ENCODE measurements around the gene NXPH1. TPM values are rescaled to one million over a fixed set of nuclear protein-coding genes. Genes with fewer than 3 reads are reported as not detected.

The NXPH1 gene
- total RNA-seq, 3 donors from 2014 or later, result not detected

DNA sequence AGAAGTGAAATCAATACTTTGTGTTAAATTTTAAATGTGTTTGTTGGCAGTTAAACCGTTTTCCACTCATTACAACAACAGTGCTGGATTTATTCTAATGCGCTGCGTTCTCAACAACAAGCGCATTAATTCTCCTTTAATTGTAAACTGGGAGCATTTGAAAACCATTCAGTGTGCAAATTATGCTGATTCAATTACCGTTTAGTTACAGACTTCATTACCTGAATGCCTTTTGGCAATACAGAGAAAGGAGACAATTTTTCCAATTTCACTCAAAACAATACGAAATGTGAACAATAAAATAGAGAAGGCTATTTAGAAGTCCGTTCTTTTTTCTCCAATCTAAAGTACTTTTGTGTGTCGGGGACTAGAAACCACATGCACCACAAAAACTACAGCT is 4.2 kb downstream of the NXPH1 start:
- no peak for TF ChIP-seq CTCF (IDR thresholded peaks at IDR 0.05)
- DNase-seq (no peak), ATAC-seq (no peak)
- intact Hi-C loops (cut with DNase I, micrococcal nuclease), result no loop called here
- Histone ChIP-seq H3K4me1 (ENCODE audit: low read depth) (peaks cover 2% of the 10 kb centered on the region), H3K36me3 (ENCODE audit: low read depth) (no peaks in the 10 kb centered on the region), H3K9me3 (no peaks in the 10 kb centered on the region), H3K4me3 (no peak overlapping the region)

- ATAC-seq, result no peak
- intact Hi-C loops (cut with DNase I, micrococcal nuclease), result no loop called here
Observed at GRCh38 chr7:8440670-8441069, 7.3 kb downstream of the NXPH1 start.

GRCh38 chr7:8441106-8441965 is 7.9 kb downstream of the NXPH1 start:
- no peaks in the 10 kb centered on the region for H3K36me3 ChIP-seq (ENCODE audit: low read depth)
- H3K9me3 ChIP-seq, result no peaks in the 10 kb centered on the region
- ATAC-seq (no peak), DNase-seq (no peak)
- no peak overlapping the region for H3K4me3 ChIP-seq
- no peaks in the 10 kb centered on the region for H3K4me1 ChIP-seq (ENCODE audit: low read depth)
- intact Hi-C loops (cut with DNase I, micrococcal nuclease), result no loop called here
- TF ChIP-seq CTCF (IDR thresholded peaks at IDR 0.05), result no peak

More at GRCh38 chr7:8440670-8441069, 7.3 kb downstream of the NXPH1 start:
- no peaks in the 10 kb centered on the region for H3K4me1 ChIP-seq (ENCODE audit: low read depth)
- DNase-seq, result no peak
- no peak for TF ChIP-seq CTCF (IDR thresholded peaks at IDR 0.05)
- H3K9me3 ChIP-seq, result no peaks in the 10 kb centered on the region
- no peak overlapping the region for H3K4me3 ChIP-seq
- H3K36me3 ChIP-seq (ENCODE audit: low read depth), result no peaks in the 10 kb centered on the region

DNA sequence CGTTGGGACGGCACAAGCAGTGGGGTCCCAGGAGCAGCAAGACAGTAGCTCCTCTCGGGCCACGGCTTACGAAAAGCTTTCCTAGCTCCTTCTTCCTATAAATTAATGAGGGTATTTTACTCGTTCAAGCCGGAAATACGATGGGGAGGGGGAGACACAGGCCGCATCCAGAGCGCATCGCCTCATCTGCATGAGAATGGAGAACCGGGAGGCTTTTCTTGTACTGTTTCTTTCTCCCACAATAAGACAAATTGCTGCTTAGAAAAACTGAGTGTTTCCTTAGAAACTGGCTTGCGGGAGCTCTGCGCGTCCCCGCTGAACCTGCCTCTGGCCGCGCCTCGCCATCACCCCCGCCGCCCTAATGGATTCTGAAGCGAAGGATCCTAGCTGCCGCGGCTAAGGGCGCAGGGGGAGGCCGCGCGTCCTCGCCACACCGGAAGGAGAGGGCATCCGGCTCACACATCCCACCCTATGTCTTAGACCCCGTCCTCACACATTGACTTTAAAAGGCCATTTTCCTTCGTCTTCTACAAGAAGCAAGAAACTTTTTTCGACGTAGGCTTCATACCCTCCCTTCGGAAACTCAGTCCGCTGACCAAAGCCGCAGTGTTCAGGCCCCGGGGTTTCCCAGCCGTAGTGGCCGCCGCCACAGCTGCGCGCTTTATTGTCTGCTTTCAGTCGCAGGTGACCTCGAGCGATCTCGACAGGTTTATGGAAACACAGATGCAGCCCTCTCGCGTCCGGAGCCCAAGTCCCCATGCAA is 8.8 kb downstream of the NXPH1 start:
- DNase-seq (no peak), ATAC-seq (no peak)
- TF ChIP-seq CTCF (IDR thresholded peaks at IDR 0.05), result no peak
- Histone ChIP-seq H3K4me3 (no peak overlapping the region), H3K36me3 (ENCODE audit: low read depth) (no peaks in the 10 kb centered on the region), H3K9me3 (no peaks in the 10 kb centered on the region), H3K4me1 (ENCODE audit: low read depth) (no peaks in the 10 kb centered on the region)
- intact Hi-C loops (cut with DNase I, micrococcal nuclease), result no loop called here

- intact Hi-C loops (cut with DNase I, micrococcal nuclease), result no loop called here
- Histone ChIP-seq H3K4me1 (ENCODE audit: low read depth) (no peaks in the 10 kb centered on the region), H3K9me3 (no peaks in the 10 kb centered on the region), H3K36me3 (ENCODE audit: low read depth) (no peaks in the 10 kb centered on the region), H3K4me3 (no peak overlapping the region)
- DNase-seq, result peak; percentile 45 to 61 (median 58)
- peak; percentile 72 for ATAC-seq
- TF ChIP-seq CTCF (IDR thresholded peaks at IDR 0.05), result no peak
Observed at GRCh38 chr7:8442814-8443304, 9.4 kb downstream of the NXPH1 start.
